GM23248 (cell line): ENCODE results near the gene ABHD12B. TPM values are rescaled to one million over a fixed set of nuclear protein-coding genes. Genes with fewer than 3 reads are reported as not detected.

ENCODE experiments used
- DNase-seq: peaks from one replicate; pipeline ENCODE4 v3.0.0-alpha.2; 2015
- H2AFZ ChIP-seq: fragments of 200-600 bp; sonication (generic); 2 replicates; pipeline ENCODE4 v1.6.1; 2016; ENCODE audit warnings: antibody characterized with exemption
- H3F3A ChIP-seq: fragments of 200-600 bp; sonication (generic); 2 replicates; pipeline ENCODE4 v1.6.1; 2016; ENCODE audit warnings: mild to moderate bottlenecking, antibody characterized with exemption, mixed run types; ENCODE audit not compliant: insufficient read depth
- H3K27ac ChIP-seq: fragments of 200-600 bp; sonication (generic); 2 replicates; pipeline ENCODE4 v1.5.1; 2016; ENCODE audit warnings: mild to moderate bottlenecking
- H3K27me3 ChIP-seq: fragments of 200-600 bp; sonication (generic); replicated peaks from 2 replicates; pipeline ENCODE4 v1.6.1; 2016; ENCODE audit warnings: mild to moderate bottlenecking; ENCODE audit not compliant: insufficient read depth
- H3K36me3 ChIP-seq: fragments of 200-600 bp; sonication (generic); 2 replicates; pipeline ENCODE4 v1.6.1; 2016; ENCODE audit warnings: low read depth, mild to moderate bottlenecking
- H3K4me1 ChIP-seq: fragments of 200-600 bp; sonication (generic); 2 replicates; pipeline ENCODE4 v1.6.1; 2016; ENCODE audit warnings: mild to moderate bottlenecking; ENCODE audit not compliant: insufficient read depth
- H3K4me2 ChIP-seq: fragments of 200-600 bp; sonication (generic); one replicate; pipeline ENCODE4 v1.6.1; 2016; ENCODE audit warnings: mild to moderate bottlenecking; ENCODE audit not compliant: unreplicated experiment
- H3K4me3 ChIP-seq: fragments of 200-600 bp; sonication (generic); 2 replicates; pipeline ENCODE4 v1.5.1; 2016; ENCODE audit warnings: mild to moderate bottlenecking
- H3K79me2 ChIP-seq: fragments of 200-600 bp; sonication (generic); 2 replicates; pipeline ENCODE4 v1.6.1; 2016; ENCODE audit warnings: mild to moderate bottlenecking; ENCODE audit not compliant: insufficient read depth
- H3K9ac ChIP-seq: fragments of 200-600 bp; sonication (generic); 2 replicates; pipeline ENCODE4 v1.6.1; 2016; ENCODE audit warnings: mild to moderate bottlenecking
- H3K9me2 ChIP-seq: fragments of 200-600 bp; sonication (generic); 2 replicates; pipeline ENCODE4 v1.6.1; 2016; ENCODE audit warnings: mixed run types, mild to moderate bottlenecking, moderate library complexity; ENCODE audit not compliant: insufficient read depth
- H3K9me3 ChIP-seq: fragments of 200-600 bp; sonication (generic); one replicate; pipeline ENCODE4 v1.6.1; 2017; ENCODE audit warnings: low read depth
- H4K20me1 ChIP-seq: fragments of 200-600 bp; sonication (generic); 2 replicates; pipeline ENCODE4 v1.6.0; 2016; ENCODE audit not compliant: insufficient read depth
- EZH2 ChIP-seq: fragments of 200-600 bp; sonication (generic); IDR thresholded peaks from 2 replicates; pipeline ENCODE4 v1.6.1; 2018; ENCODE audit warnings: antibody characterized with exemption, mild to moderate bottlenecking; ENCODE audit not compliant: insufficient read depth, poor library complexity, severe bottlenecking
- EZH2phosphoT487 ChIP-seq: fragments of 200-600 bp; sonication (generic); IDR thresholded peaks from 2 replicates; pipeline ENCODE4 v1.6.1; 2018; ENCODE audit warnings: antibody characterized with exemption, moderate library complexity, mild to moderate bottlenecking, low read depth; ENCODE audit not compliant: insufficient read depth
- WGBS, 2 experiments: methylation state at CpG; one replicate each; pipeline ENCODE4 v1.1.6; 2015 to 2017; ENCODE audit warnings: low lambda C conversion rate in 2 of 2, low coverage in 1 of 2; ENCODE audit errors: missing lambda C conversion rate in 2 of 2; 5-methylcytosine and 5-hydroxymethylcytosine counted together
- in situ Hi-C: fragments of 300-500 bp; cut with MboI; formaldehyde crosslinking; loops from 2 replicates; pipeline ENCODE4 v1.15.0; 2020
- polyA plus RNA-seq: library from polyadenylated mRNA; unstranded; fragments of >200 nt; fragmentation: Nextera tagmentation; extraction: Ambion mirVana; gene quantifications from 2 replicates; pipeline ENCODE4 v1.2.1, GENCODE V29; 2016
- total RNA-seq: library from RNA; depleted of rRNA; stranded (reverse); fragments of >200 nt; shearing (Covaris generic); gene quantifications from 2 replicates; pipeline ENCODE4 v1.2.3, GENCODE V29; 2014

The ABHD12B gene
- total and polyA plus RNA-seq, 2 experiments from 2014 or later, result 0.31 TPM; not detected in 1

DNA sequence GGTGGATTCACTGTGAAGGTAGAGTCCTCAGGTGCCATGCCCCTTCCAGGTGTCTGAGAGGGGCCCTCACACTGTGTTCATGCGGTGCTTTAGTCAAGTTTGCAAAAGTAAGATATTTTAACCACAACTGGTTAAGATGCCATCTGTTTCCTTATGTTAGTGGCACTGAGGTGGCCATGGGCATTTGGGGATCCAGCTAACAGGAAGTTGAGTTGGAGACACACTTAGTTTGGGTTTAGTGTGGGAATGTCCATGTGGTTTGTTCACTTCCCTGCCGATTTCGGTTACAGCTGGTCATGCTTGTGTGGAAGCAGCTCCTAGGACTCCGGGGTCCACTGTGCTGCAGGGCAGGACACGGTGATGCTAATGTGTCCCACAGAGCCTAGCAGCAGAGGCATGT lies 17.3 kb upstream of the ABHD12B start:
- no peaks in the 10 kb centered on the region for H4K20me1 ChIP-seq
- no peak for TF ChIP-seq EZH2phosphoT487
- H3K36me3 ChIP-seq, result no peaks in the 10 kb centered on the region
- in situ Hi-C loops, result no loop called here
- H3K4me1 ChIP-seq, result 0 out of 2 replicates have a peak, but pooled peaks cover 4% of the 10 kb centered on the region
- no peak overlapping the region for H3K4me2 ChIP-seq
- DNase-seq, result no peak
- no peaks in the 10 kb centered on the region for H3K9me2 ChIP-seq
- no peaks in the 10 kb centered on the region for H3K9me3 ChIP-seq
- no peak overlapping the region for H3K9ac ChIP-seq
- no peak overlapping the region for H3K27ac ChIP-seq
- no peak overlapping the region for H2AFZ ChIP-seq
- no peaks in the 10 kb centered on the region for H3K79me2 ChIP-seq
- no peak overlapping the region for H3K4me3 ChIP-seq
- no peaks in the 10 kb centered on the region for H3K27me3 ChIP-seq
- no peaks in the 10 kb centered on the region for H3F3A ChIP-seq
- 89 to 93% methylated on average over 5 of the region's 5 CpGs for WGBS, 2 experiments

GRCh38 chr14:50855558-50855957 lies 16.3 kb upstream of the ABHD12B start:
- Histone ChIP-seq H3K9ac (no peak overlapping the region), H3K4me3 (no peak overlapping the region), H3K36me3 (no peaks in the 10 kb centered on the region), H3K27ac (no peak overlapping the region), H3K9me2 (no peaks in the 10 kb centered on the region), H3F3A (no peaks in the 10 kb centered on the region), H3K4me1 (0 out of 2 replicates have a peak, but pooled peaks cover 5% of the 10 kb centered on the region), H3K4me2 (no peak overlapping the region), H3K79me2 (no peaks in the 10 kb centered on the region), H3K9me3 (no peaks in the 10 kb centered on the region), H4K20me1 (no peaks in the 10 kb centered on the region), H2AFZ (no peak overlapping the region), H3K27me3 (no peaks in the 10 kb centered on the region)
- WGBS, 2 experiments, result 28 to 30% methylated on average over 1 of the region's 1 CpG
- TF ChIP-seq EZH2phosphoT487 (no peak), EZH2 (no peak)
- peak; percentile 44 for DNase-seq
- in situ Hi-C loops, result no loop called here

GRCh38 chr14:50856660-50857059 lies 15.2 kb upstream of the ABHD12B start:
- H3K36me3 ChIP-seq, result no peaks in the 10 kb centered on the region
- H3K4me1 ChIP-seq, result 0 out of 2 replicates have a peak, but pooled peaks cover 5% of the 10 kb centered on the region
- 75 to 76% methylated on average over 5 of the region's 5 CpGs for WGBS, 2 experiments
- no peak for DNase-seq
- H3K9me2 ChIP-seq, result no peaks in the 10 kb centered on the region
- no peaks in the 10 kb centered on the region for H3K79me2 ChIP-seq
- no peak overlapping the region for H3K4me2 ChIP-seq
- H4K20me1 ChIP-seq, result no peaks in the 10 kb centered on the region
- H3K4me3 ChIP-seq, result no peak overlapping the region
- TF ChIP-seq EZH2phosphoT487 (no peak), EZH2 (no peak)
- H3K9ac ChIP-seq, result no peak overlapping the region
- H3K27ac ChIP-seq, result no peak overlapping the region
- no peaks in the 10 kb centered on the region for H3K27me3 ChIP-seq
- in situ Hi-C loops, result no loop called here
- H3K9me3 ChIP-seq, result no peaks in the 10 kb centered on the region
- no peak overlapping the region for H2AFZ ChIP-seq
- H3F3A ChIP-seq, result no peaks in the 10 kb centered on the region

GRCh38 chr14:50859296-50859624 lies 12.6 kb upstream of the ABHD12B start:
- Histone ChIP-seq H3K4me3 (peak overlapping the region; percentile 75), H3K4me2 (peak overlapping the region; percentile 90)

GRCh38 chr14:50860478-50861086 lies 11.3 kb upstream of the ABHD12B start:
- H2AFZ ChIP-seq, result peak overlapping the region; percentile 98
- peak overlapping the region; percentile 75 for H3K4me3 ChIP-seq
- H3K9me2 ChIP-seq, result no peaks in the 10 kb centered on the region
- peak overlapping the region; percentile 48 for H3K27ac ChIP-seq
- no peak for TF ChIP-seq EZH2phosphoT487
- TF ChIP-seq EZH2, result no peak
- H3K79me2 ChIP-seq, result no peaks in the 10 kb centered on the region
- no peaks in the 10 kb centered on the region for H3K27me3 ChIP-seq
- no peaks in the 10 kb centered on the region for H3K9me3 ChIP-seq
- peak; percentile 80 for DNase-seq
- in situ Hi-C loops, result no loop called here
- peak overlapping the region; percentile 73 for H3K9ac ChIP-seq
- peak overlapping the region; percentile 90 for H3K4me2 ChIP-seq
- H4K20me1 ChIP-seq, result no peaks in the 10 kb centered on the region
- no peaks in the 10 kb centered on the region for H3F3A ChIP-seq
- 0 out of 2 replicates have a peak, but pooled peaks cover 5% of the 10 kb centered on the region for H3K4me1 ChIP-seq
- no peaks in the 10 kb centered on the region for H3K36me3 ChIP-seq
- 1% methylated on average over 6 of the region's 6 CpGs for WGBS, 2 experiments

More at GRCh38 chr14:50859296-50859624, 12.6 kb upstream of the ABHD12B start:
- no peaks in the 10 kb centered on the region for H3K9me2 ChIP-seq
- H3K79me2 ChIP-seq, result no peaks in the 10 kb centered on the region
- no peaks in the 10 kb centered on the region for H4K20me1 ChIP-seq
- no peaks in the 10 kb centered on the region for H3K27me3 ChIP-seq
- in situ Hi-C loops, result no loop called here
- no peaks in the 10 kb centered on the region for H3K36me3 ChIP-seq
- no peaks in the 10 kb centered on the region for H3F3A ChIP-seq
- peak overlapping the region; percentile 73 for H3K9ac ChIP-seq
- peak overlapping the region; percentile 98 for H2AFZ ChIP-seq
- H3K4me1 ChIP-seq, result 0 out of 2 replicates have a peak, but pooled peaks cover 5% of the 10 kb centered on the region
- H3K27ac ChIP-seq, result no peak overlapping the region
- no peaks in the 10 kb centered on the region for H3K9me3 ChIP-seq
- no peak for DNase-seq
- 0% methylated on average over 1 of the region's 1 CpG for WGBS, 2 experiments
- TF ChIP-seq EZH2 (no peak), EZH2phosphoT487 (no peak)
